Suppressor macrophage (primary cell): ENCODE results near the gene ZNF486.
"Not testable (repeated sequence)": the region's sequence is repeated elsewhere in the genome, so short reads cannot be mapped to it uniquely, and the experiment has no call there.

Experiments used
- DNase-seq, 4 experiments: peaks; one replicate each; pipeline ENCODE4 v3.0.0-alpha.2; 2020 to 2022
- total RNA-seq, 17 experiments: gene quantifications; one replicate each; lab custom pipeline; 2026; ENCODE audit warnings: mixed read lengths in 6 of 17, inconsistent platforms in 3 of 17; lab: John Stamatoyannopoulos, UW

The ZNF486 gene
- total RNA-seq, result 0.89 to 9.1 (median 3.8) reads per million in 17 experiments

DNA sequence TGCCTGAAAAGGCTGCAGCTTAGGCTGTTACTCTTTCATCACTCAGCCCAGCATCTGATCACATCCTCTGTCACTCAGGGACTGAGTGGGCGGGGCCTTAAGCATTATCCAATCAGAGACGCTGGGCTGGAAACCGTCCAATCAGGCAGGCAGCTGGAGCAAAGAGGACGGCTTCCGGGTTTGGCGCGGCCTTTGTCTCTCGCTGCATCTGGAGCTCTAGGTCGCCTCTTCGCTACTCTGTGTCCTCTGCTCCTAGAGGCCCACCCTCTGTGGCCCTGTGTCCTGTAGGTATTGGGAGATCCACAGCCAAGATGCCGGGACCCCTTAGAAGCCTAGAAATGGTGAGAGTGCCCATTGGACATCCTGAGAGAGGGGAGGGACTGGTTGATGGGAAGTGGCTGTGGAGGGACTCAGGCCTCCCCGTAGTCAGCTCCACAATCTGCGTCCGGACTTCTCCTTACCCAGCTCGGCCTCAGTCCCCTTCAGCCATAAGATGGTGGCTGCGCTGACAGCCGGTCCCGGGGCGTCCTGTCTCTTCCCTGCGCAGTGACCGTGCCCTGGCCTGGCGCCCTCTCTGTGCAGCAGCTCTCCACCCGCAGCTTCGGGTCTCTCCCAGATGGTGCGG lies at the start of gene ZNF486:
Gene ZNF486 (plus strand): TSS at position 195 of the 625 bp plus-strand sequence. CDS start 117 bp downstream, at position 312.
- DNase-seq, result peak; percentile 88 to 96 (median 93)

DNA sequence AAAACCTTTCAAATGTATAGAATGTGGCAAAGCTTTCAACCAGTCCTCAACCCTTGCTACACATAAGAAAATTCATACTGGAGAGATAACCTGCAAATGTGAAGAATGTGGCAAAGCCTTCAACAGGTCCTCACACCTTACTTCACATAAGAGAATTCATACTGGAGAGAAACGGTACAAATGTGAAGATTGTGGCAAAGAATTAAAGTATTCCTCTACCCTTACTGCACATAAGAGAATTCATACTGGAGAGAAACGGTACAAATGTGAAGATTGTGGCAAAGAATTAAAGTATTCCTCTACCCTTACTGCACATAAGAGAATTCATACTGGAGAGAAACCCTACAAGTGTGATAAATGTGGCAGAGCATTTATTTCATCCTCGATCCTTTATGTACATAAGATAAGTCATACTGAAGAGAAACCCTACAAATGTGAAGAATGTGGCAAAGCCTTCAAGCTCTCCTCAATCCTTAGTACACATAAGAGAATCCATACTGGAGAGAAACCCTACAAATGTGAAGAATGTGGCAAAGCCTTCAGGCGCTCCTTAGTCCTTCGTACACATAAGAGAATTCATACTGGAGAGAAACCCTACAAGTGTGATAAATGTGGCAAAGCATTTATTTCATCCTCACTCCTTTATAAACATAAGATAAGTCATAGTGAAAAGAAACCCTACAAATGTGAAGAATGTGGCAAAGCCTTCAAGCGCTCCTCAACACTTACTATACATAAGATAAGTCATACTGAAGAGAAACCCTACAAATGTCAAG lies 48.8 kb upstream of the ZNF486 start:
- not testable (repeated sequence) for DNase-seq

DNA sequence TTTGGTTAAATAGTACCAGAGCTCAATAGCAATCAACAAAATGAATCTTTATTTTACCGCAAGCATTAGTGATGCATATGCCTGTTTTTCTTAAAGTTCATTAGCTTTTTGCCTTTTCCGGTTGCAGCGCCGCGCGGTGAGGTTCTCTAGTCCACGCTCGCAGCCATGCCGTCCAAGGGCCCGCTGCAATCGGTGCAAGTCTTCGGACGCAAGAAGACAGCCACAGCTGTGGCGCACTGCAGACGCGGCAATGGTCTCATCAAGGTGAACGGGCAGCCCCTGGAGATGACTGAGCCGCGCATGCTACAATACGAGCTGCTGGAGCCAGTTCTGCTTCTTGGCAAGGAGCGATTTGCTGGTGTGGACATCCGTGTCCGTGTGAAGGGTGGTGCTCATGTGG lies 42.1 kb upstream of the ZNF486 start:
- DNase-seq, result no peak

DNA sequence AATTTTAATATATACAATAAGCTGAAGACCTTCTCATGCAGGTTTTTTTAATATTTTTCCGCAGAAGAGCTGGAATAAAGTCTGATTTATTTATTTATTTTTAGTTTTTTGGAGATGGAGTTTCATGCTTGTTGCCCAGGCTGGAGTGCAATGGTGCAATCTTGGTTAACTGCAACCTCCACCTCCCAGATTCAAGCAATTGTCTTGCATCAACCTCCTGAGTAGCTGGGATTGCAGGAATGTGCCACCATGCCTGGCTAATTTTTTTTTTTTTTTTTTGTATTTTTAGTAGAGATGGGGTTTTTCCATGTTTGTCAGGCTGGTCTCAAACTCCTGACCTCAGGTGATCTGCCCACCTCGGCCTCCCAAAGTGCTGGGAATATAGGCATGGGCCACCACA lies 34.1 kb upstream of the ZNF486 start:
- not testable (repeated sequence) for DNase-seq

DNA sequence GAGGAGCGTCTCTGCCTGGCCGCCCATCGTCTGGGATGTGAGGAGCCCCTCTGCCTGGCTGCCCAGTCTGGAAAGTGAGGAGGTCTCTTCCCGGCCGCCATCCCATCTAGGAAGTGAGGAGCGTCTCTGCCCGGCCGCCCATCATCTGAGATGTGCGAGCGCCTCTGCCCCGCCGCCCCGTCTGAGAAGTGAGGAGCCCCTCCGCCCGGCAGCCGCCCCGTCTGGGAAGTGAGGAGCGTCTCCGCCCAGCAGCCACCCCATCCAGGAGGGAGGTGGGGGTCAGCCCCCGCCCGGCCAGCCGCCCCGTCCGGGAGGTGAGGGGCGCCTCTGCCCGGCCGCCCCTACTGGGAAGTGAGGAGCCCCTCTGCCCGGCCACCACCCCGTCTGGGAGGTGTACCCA lies 29.3 kb upstream of the ZNF486 start:
- not testable (repeated sequence) for DNase-seq

DNA sequence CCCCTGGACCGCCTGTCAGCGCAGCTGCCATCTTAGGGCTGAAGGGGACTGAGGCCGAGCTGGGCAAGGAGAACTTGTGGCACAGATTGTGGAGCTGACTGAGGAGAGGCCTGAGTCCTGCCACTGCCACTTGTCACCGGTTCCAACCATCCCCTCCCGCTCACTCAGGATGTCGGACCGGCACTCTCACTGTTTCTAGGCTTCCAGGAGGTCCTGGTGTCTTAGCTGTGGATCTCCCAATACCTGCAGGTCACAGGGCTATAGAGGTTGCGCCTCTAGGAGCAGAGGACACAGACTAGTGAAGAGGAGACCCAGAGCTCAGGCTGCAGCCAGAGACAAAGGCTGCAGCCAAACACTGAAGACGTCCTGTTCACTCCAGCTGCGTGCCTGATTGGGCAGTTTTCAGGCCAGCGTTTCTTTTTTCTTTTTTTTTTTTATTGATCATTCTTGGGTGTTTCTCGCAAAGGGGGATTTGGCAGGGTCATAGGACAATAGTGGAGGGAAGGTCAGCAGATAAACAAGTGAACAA lies 15.3 kb upstream of the ZNF486 start:
- DNase-seq, result no peak

DNA sequence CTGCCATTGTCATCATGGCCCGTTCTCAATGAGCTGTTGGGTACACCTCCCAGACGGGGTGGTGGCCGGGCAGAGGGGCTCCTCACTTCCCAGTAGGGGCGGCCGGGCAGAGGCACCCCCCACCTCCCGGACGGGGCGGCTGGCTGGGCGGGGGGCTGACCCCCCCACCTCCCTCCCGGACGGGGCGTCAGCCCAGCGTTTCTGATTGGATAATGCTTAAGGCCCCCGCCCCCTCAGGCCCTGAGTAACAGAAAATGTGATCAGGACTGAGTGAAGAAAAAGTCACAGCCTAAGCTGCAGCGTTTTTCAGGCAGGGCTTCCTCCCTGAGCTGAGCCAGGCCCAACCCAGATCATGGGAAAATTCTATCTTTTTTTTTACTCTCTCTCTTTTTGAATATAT lies 14.5 kb upstream of the ZNF486 start:
- not testable (repeated sequence) for DNase-seq

DNA sequence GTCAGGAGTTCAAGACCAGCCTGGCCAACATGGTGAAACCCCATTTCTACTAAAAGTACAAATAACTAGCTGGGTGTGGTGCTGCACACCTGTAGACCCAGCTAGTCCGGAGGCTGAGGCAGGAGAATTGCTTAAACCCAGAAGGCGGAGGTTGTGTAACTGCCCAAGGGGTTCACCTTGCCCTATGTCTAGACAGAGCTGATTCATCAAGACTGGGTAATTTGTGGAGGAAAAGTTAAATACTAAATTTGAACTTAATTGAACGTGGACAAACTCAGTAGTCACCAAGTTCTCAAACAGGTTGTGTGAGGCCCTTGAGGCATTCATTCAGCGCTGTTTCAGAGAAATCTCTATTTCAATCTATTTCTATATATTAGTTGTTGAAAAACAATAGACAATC lies 13.7 kb upstream of the ZNF486 start:
- no peak for DNase-seq

DNA sequence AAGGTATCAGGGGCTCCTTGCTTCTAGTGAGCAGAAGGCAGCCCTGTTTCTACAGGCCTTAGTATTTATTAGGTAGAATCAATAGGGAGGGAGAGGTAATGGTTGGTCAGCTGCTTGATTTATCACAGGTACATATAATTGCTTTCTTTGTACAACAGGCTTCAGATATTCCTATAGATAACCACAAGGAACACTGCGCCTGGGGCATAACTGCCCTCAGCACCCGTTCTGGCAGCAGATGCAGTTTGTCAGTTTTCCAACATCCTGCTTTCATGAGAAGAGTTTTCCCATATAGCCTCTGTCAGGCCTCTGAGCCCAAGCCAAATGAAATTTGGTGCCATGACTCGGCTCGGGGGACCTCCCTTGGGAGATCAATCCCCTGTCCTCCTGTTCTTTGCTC lies 12.4 kb upstream of the ZNF486 start:
- no peak for DNase-seq

DNA sequence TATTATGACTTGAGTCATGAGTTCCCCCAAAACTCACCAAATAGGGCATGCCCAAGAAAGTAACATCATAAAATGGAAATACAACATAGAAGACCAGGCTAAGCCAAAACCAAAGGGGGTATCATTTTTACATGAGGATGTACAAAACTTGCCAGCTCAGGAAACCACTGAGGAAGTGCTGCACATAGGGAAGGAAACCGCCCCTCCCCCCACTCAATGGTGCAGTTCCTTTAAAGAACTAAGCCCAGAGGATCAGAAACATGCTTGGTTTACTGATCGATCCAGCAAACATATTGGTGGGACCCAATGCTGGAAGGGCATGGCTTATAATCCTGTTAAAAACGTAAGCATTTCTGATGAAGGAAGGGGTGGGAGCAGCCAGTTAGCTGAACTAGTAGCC lies 4.2 kb upstream of the ZNF486 start:
- peak; percentile 1 to 43 (median 18) for DNase-seq

DNA sequence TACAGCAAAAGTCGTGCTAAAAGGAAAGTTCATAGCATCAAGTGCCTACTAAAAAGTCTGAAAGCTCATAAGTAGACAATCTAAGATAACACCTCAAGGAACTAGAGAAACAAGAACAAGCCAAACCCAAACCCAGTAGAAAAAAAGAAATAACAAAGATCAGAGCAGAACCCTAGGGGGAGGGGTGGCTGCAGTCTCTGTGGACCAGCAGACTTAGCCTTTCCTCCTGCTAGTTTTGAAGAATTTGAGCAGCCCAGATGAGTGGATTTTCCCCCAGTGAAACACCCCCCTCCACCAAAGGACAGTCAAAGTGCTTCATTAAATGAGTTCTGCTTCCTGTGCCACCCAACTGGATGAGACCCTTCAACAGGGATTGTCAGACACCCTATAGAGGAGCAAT lies 2.6 kb upstream of the ZNF486 start:
- DNase-seq, result no peak

DNA sequence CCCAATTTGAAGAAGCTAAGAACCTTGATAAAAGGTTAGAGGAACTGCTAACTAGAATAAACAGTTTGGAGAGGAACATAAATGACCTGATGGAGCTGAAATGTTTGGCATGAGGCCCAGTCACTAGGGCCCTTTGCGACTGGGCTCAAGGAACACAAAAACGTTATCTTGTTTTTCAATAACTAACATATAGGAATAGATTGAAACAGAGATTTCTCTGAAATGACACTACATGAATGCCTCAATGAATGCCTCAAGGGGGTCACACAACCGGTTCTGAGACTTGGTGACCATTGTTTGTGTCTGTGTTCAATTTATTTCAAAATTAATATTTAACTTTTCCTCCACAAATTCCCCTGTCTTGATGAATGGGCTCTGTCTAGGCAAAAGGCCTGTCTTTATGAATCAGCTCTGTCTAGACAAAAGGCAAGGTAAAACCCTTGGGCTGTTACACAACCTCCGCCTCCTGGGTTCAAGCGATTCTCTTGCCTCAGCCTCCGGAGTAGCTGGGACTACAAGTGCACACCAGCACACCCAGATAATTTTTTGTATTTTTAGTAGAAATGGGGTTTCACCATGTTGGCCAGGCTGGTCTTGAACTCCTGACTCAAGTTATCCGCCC lies 932 bp upstream of the ZNF486 start:
- no peak for DNase-seq

DNA sequence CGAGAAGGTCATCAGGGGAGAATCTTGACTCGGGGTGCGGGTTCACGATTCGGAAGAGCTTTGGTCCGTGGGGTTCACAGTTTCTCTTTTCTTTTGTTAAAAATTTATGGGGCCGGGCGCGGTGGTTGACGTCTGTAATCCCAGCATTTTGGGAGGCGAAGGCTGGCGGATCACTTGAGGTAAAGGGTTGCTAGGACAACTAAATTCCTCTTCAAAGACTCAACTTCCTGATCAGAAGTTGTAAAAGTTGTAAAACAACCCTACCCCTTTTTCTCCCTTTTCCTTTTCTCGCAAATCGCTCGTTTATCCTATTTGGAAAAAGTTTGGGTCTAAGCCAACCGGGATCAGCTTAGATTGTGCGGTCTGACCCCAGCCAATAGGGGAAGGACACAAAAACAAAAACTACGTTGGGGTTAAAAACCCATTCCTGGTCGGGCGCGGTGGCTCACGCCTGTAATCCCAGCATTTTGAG lies 673 bp downstream of the ZNF486 start:
- peak in 2 of 4 experiments; percentile 1 to 16 for DNase-seq

DNA sequence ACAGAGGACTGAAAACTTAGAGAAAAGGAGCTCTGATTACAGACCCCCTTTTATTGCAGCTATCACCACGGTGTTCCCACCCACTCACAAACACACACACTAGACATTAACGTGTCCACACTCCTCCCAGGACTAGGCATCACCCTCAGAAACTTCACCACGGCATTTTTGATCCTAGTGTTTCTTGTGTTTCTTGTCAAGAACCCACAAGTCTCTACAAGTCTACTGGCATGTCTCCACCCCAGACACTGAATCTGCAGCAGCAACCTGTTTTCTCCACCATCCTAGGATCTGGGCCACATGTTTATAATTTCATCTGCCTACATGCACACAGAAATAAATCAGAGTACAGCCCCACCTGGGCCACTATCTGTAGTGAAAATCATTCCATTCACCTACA lies 4.3 kb downstream of the ZNF486 start:
- DNase-seq, result no peak

DNA sequence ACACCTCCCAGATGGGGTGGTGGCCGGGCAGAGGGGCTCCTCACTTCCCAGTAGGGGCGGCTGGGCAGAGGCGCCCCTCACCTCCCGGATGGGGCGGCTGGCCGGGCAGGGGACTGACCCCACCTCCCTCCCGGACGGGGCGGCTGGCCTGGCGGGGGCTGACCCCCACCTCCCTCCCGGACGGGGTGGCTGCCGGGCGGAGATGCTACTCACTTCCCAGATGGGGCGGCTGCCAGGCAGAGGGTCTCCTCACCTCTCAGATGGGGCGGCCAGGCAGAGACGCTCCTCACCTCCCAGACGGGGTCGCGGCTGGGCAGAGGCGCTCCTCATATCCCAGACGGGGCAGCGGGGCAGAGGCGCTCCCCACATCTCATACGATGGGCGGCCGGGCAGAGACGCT lies 8.8 kb downstream of the ZNF486 start:
- not testable (repeated sequence) for DNase-seq

DNA sequence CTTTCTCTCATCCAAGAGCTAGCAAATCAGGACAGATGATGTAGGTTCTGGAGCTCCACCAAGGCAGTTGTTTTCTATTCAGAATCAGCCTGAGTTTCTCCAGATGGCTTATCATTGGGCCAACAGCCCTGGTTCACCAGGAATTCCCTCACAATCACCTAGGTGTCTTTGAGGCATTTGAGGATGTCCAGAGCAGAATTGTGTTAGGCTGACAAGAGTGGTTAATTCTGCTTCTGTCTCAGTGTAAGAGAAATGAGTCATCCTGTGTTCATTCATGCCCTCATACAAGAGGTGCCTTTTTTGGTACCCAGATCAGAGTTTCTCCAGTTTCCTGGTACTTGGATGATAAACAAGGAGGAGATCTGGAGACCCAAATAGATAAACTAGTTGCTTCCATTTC lies 12.9 kb downstream of the ZNF486 start:
- DNase-seq, result not testable (repeated sequence)

DNA sequence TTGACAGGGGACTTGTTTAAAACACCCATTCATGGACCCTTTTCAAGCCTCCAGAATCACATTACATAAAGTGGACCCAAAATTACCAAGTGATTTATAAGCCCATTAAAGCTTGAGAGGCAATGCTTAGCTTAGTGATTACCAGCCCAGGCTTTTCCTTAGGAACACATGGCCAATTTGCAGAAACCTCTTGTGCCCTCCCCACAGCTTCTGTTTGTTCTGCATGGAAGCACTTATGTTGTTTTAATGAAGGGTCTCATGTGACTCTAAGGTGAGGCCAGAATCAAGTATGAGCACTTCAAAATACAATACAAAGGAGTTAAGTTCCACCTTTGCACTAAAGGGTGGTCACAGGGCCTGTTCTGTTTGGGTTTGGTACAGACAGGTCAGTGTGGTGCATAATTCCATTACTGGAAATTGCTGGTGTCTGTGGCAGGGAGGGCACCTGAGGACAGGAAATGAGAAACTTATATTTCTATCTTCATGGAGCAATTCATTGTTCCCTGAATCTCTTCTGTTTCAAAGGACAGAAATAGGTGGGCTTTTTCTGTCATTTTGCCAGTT lies 15.3 kb downstream of the ZNF486 start:
- no peak for DNase-seq

DNA sequence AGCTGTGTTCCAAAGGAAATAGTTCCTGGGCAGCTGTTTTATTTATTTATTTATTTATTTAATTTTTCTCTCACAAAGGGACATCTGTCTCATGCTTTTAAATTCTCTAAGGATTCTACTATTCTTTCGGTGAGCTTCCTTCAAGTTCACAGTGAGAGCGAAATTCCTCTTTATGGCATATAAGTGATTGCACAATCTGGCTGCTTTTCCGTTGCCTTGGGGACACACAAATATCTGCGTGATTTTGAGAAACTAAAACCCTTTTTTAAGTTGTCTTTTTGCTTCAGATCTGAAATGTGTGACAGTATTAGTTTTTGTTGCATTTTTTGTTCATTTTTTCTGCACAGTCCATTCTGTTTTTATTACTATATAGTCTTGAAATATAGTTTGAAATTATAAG lies 19.2 kb downstream of the ZNF486 start:
- no peak for DNase-seq

DNA sequence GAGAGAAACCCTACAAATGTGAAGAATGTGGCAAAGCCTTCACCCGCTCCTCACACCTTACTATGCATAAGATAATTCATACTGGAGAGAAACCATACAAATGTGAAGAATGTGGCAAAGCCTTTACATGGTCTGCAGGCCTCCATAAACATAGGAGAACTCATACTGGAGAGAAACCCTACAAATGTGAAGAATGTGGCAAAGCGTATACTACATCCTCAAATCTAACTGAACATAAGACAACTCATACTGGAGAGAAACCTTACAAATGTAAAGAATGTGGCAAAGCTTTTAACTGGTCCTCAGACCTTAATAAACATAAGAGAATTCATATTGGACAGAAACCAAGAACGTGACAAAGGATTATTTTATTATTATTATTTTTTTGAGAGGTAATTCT lies 30.7 kb downstream of the ZNF486 start:
- no peak for DNase-seq

DNA sequence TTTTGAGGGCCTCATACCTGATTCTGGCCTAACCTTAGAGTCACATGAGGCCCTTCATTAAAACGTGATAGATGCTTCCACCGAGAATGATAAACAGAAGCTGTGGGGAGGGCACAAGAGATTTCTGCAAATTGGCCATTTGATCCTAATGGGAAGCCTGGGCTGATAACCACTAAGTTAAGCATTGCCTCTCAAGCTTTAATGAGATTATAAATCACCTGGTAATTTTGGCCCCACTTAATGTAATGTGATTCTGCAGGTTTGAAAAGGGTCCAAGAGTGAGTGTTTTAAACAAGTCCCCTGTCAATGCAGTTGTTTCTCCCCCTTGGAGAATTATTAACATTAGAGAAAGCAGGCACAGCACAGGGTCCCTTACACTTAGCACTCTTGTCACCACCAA lies 42.0 kb downstream of the ZNF486 start:
- no peak for DNase-seq

DNA sequence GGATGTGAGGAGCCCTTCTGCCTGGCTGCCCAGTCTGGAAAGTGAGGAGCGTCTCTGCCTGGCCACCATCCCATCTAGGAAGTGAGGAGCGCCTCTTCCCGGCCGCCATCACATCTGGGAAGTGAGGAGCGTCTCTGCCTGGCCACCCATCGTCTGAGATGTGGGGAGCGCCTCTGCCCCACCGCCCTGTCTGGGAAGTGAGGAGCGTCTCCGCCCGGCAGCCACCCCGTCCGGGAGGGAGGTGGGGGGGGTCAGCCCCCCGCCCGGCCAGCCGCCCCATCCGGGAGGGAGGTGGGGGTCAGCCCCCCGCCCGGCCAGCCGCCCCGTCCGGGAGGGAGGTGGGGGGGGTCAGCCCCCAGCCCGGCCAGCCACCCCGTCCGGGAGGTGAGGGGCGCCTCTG lies 47.4 kb downstream of the ZNF486 start:
- DNase-seq, result not testable (repeated sequence)

DNA sequence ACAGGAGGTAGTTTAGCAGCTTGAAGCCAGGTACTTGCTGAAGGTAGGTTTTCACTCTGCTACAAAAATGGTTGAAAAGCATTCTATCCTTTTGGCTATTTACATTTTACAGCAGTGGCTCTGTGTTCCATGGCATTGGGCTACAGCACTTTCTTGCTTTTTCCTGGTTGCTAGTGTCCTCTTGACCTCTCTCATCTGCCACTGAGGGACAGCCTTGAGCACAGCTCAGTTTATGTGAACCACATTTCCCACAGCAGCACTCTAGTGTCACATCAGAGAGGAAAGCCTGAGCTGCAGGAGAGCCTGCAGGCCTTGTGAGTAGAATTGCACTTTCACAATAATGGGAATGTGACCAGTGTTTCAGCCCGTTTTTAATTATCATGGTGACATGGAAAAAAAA lies 54.6 kb downstream of the ZNF486 start:
- DNase-seq, result not testable (repeated sequence)

DNA sequence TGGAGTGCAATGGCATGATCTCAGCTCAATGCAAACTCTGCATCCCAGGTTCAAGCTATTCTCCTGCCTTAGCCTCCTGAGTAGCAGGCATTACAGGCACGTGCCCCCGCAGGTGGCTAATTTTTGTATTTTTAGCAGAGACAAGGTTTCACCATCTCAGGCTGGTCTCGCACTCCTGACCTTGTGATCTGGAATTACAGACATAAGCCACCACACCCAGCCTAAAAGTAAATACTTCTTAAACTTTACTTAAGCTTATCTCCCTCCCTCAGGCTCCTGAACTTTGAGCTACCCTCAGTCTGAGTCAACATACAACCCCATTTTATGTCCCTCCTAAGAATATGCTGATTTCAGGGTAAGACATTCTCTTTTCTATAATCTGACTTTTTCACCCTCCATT lies 66.1 kb downstream of the ZNF486 start:
- no peak for DNase-seq
